Transverse colon (tissue), 4 donors: ENCODE measurements around the gene BORCS6.

Experiments
- CTCF ChIP-seq, 5 experiments: fragments of 200-600 bp in 3 of 5; fragments of 450-650 bp in 2 of 5; sonication (generic) in 3 of 5; IDR thresholded peaks; 1 replicate in 2 of 5; 2 replicates in 3 of 5; pipeline ENCODE4 v1.5.1; 2016 to 2017; ENCODE audit warnings: antibody characterized with exemption in 5 of 5, inconsistent platforms in 3 of 5, mild to moderate bottlenecking in 2 of 5, moderate library complexity in 1 of 5
- POLR2A ChIP-seq: fragments of 450-650 bp; IDR thresholded peaks from one replicate; pipeline ENCODE4 v1.6.1; 2016; ENCODE audit warnings: antibody characterized with exemption, mild to moderate bottlenecking, moderate library complexity
- POLR2AphosphoS5 ChIP-seq, 3 donors: sonication (generic); formaldehyde crosslinking; IDR thresholded peaks; one replicate each; pipeline ENCODE4 v1.6.1; 2016; ENCODE audit warnings: antibody characterized with exemption in 3 of 3

GRCh38 chr17:8142158-8142886, 47.7 kb downstream of the BORCS6 start:
- TF ChIP-seq POLR2A, result no peak
- no peak for TF ChIP-seq CTCF (IDR thresholded peaks at IDR 0.05)
- no peak for TF ChIP-seq POLR2AphosphoS5 (IDR thresholded peaks at IDR 0.05)
